Measurements from ENCODE around the gene PHLPP1.

The PHLPP1 gene

DNA sequence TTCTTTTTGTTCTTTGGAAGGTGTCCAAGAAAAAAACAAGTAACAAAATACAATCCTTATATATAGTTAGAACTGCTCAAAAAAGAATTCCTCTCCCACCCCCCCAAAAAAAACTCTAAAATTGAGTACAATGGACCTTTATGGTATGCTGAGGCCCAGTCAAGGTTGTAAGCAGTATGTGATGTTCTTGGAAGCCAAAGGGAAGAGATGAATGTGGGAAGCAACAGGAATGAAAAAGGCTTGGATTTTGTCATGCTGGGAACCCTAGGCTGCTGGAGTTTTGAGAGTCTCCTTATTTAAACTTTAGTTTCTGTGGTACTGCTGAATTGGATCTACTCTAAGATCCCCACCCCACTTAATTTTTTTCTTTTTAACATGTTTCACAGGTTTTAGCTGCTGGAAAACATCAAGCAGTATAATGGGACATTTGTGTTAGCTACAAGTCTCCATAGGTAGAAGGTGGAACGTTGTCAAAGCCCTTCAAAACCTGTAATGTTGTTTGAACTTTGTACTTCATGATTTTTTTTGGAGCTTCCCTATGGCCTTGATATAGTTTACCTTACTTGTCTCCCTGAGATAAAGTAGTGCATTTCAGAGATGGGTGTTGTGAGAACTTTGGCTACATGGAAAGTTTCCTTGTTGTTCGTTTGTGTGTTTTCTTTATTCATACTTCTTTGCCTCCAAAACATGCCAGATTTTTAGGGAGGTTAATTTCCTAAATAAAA is 57.7 kb downstream of the PHLPP1 start:
- DNase-seq (ENCODE audit: low read depth in 2 of 2), result no peak

DNA sequence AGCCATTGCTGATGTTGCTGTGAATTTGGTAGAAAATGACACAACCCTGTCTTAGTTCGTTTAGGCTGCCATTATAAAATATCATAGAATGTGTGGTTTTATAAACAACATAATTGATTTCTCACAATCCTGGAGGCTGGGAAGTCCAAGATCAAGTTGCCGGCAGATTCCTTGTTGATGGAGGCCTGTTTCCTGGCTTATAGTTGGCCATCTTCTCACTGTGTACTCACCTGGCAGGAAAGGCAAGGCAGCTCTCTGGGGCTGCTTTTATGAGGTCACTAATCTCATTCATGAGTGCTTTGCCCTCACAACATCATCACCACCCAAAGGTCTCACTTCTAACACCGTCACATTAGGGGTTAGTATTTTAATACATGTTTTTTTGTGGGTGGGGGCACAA is 58.4 kb downstream of the PHLPP1 start:
- DNase-seq (ENCODE audit: low read depth in 2 of 2), result no peak

DNA sequence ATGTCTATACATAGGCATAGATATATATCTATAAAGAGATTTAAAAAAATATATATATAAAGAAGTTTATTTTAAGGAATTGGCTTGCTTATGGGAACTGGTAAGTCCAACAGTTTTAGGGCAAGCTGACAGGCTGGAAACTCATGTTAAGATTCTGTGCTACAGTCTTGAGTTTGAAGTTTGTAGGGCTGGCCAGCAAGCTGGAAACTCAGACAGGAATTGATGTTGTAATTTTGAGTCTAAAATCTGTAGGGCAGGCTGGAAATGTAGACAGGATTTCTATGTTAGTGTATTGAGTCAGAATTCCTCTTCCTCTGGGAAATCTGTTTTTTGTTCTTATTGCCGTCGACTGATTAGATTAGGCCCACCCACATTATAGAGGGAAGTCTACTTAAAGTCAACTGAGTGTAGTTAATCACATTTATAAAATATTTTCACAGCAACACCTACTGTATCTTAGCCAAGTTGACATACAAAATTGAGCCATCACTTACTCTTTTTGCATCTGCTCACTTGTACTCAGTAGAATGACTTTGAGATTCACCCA is 60.8 kb downstream of the PHLPP1 start:
- DNase-seq (ENCODE audit: low read depth in 2 of 2), result no peak

DNA sequence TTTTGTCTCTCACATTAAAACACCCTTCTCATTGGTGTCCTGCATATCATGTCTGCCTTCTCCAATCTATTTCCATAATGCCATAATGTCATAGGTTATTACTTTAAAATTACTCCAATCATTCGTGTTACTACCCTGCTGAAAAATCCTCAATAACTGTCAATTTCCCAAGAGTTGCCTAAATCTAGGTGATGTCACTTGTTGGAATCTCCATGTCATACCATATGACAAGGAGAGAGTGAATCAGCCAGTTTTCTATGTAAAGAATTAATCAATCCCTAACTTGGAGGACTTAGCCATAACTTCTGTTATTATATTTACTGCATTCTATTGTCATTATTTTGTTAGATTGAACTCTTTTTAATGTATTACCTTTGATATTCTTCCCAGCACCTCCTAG is 62.5 kb downstream of the PHLPP1 start:
- DNase-seq (ENCODE audit: low read depth in 2 of 2), result no peak

DNA sequence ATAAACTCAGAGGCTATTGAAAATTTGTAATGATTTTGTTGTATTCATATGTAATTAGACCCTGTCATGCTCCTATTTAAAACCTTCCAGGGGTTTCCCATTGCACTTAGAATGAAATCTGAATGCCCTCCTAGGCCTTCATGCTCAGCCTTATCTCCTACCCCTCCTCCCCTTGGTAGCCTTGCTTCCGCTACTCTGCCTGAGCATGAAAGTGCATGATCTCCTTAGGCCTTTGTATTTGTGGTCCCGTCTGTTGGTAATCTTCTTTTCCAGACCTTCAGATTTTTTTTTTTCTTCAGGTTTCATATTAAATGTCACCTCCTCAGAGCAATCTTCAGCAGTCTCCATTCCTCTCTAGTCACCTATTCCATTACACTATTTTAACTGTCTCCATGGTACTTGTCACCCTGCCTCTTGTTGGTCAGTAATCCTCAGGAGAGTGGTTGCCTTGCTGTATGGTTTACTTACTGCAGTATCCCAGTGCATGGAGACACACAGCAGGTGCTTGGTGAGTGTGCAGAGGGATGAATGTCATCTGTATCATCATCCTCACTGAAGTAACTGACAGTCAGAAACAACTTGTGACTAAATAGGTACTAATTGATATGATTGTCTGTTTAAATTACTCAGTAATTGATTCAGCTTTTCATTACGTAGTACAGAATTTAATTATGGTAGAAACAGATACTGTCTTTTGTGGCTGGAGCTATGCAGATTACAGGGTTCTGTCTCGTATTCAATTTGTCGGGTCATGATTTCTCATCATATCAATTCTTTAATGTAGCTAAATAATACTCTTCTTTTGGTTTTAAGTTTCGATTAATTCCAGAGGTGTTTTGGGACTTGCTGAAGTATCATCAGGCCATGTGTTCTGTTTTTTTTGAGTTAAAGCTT is 63.9 kb downstream of the PHLPP1 start:
- DNase-seq (ENCODE audit: low read depth in 2 of 2), result no peak

DNA sequence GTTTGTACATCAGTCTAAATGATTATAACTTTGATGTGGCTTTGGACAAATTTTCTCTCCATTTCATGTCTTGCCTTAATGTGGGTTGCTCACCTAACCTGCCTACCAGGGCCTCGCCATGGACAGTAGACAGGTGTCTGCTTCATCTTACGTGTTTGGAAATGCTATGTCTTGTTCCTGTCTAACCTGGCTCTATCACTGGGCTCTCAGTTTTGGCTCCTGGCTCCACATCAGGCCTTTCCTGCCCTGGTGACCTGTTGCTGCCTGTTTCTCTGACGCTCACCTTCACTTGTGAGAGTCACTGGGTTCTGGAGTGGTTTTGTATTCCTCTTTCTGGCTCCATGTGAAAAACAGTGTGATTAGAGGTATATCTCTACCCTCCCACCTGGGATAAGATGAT is 65.9 kb downstream of the PHLPP1 start:
- no peak for DNase-seq (ENCODE audit: low read depth in 2 of 2)

DNA sequence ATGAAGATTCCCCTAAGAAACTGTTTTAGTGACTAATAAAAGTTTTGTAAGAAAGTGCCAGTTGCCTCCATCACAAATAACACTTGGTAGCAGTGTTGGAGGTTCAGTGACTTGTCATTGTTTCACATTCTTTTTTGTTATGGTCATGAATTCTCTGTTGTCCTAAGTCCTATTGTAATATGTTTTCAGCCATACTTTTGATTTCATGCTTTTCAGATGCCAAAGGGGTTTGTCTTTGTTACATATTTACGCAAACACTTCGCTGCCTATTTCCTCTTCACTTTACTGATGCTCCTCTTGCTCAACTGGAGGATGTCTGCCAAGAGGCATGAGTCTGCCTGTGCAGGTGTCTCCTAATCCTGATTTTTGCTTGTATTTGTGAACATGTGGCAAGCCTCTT is 66.6 kb downstream of the PHLPP1 start:
- no peak for DNase-seq (ENCODE audit: low read depth in 2 of 2)

DNA sequence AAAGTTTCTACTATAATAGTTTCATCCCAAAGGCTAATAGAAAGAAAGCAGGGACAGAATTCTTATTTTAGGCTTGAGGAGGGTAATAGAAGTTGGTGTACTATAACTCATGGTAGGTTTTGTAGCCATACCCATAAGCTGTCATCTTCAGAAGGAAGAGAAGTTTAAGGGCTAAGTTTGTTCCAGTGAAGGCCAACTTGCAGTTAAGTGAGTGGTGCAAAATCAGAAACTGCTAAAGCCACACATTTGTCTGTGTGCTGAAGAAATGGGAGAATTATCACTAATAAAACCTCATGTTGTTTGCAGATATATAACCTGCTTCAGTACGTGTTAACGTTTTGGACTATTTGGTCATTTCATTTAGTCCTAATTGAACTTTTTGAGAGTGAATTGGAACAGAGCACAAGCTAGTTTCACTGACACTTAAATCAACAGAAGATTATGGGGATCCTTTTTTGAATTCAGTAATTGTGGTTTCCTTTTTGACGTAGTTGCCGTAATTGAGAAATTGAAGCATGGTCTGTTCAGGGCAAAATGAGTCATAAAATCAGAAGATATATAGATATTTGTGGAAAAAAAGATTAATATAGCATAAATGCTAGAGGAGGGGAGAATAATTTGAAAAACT is 69.1 kb downstream of the PHLPP1 start:
- DNase-seq (ENCODE audit: low read depth in 2 of 2), result no peak

DNA sequence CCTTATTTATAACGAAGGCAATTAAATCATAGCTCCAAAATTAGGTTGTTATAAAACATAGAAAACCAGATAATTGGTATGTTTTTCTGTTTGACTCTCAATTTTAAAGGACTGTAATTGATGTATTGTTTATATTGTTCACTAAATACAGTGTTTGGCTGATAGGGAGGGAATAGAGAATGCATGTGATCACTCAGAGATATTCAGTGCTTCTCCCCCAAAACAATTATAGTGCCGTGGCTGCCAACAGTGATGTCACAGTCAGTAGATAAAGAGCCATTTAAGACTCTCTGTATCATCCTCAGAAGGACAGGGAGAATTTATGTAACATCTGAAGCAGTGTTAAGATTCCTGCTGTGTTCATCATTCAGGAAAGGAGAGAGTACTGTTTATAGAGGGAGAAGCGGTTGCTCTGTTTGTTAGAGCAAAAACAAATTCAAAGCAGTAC is 69.6 kb downstream of the PHLPP1 start:
- DNase-seq (ENCODE audit: low read depth in 2 of 2), result no peak

DNA sequence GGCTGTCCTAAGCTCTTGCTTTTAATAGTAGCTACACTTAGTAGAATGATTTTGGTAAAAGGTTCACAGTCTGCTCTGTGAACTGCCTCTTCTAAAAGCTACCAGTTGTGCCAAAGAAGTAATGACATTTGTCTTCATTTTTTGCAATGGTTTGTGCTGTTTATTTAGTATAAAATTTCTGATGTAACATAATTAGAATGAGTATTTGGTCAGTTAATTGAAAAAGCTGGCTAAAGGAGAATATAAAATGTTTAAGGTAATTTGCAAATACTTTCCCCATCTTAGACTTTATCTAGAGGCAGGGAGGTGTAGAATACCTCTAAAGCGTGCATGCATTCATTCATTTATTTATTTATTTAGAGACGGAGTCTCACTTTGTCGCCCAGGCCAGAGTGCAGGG is 71.3 kb downstream of the PHLPP1 start:
- no peak for DNase-seq (ENCODE audit: low read depth in 2 of 2)

DNA sequence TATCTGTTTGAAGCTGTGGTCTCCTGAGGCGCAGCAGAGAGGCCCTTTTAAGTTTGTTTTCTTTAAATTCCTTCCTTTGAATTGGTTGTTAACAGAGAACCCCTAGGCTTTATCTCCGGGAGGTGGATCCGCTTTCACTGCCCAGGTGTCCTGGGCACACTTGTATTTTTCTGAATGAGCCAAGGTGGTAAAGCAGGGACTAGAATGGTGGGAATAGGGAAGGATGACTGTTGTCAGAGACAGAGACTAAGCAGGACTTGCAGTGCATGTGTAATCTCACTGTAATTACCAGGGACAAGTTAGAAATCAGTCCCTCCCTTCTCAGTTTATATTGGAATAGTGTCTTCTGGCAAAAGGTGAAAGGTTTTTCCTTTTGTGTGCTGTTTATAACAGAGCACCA is 72.8 kb downstream of the PHLPP1 start:
- no peak for DNase-seq (ENCODE audit: low read depth in 2 of 2)

DNA sequence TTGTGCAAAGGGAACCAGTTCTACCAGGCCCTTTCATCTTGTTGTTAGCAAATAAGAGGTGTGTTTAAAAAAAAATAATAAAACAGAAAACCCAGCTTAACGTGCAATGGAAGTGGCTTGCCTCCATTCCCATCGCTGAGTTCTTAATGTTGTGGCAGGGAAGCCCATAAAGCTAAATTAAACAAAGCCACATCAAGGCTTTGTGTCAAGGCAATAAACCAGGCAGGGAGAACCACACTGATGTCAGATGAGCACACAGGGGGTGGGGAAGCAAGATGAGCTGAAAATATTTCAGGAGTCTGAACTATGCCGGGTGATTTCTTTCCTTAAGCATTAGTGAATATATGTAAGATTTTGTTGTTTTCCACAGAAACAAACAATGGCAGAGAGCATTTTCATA is 73.5 kb downstream of the PHLPP1 start:
- no peak for DNase-seq (ENCODE audit: low read depth in 2 of 2)

DNA sequence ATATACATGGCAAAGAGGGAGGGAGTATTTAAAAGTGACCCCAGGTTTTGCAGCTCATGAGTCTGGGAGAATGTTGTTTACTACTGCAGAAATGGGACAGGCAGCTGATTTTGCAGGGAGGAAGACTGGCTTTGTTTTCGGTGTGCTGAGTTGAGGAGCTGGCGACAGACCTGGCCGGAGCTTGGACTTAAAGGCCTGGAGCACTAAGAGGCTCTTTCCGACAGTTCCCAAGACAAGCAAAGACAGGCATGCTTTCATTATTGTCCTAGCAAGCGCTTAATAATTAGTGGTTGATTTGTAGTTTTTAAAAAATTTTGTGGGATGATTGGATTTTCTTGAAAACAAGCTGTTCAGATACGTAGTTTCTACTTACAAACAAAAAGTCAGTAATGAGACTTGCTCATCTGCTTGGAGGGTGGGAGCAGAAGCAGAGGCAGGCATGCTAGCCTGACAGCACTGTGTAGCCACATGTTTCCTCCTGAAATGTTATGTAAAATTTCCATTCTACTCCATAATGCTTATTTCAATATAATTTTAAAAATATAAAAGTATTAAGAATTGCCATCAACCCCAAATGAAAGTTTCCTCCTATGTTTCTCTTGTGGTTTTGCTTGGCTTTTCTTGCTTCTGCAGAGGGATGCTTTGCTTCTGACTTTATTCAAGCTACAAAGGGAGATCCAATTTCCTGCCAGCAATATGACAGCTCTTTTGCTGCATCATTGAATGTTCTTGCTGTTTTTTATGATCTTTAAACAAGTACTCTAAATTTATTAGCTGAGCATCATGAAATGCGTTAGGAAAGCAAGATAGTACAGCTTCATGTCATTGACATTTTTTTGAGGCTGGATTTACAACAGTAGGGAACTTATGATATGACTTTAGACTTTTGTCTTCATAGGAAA is 75.8 kb downstream of the PHLPP1 start:
- no peak for DNase-seq (ENCODE audit: low read depth in 2 of 2)

DNA sequence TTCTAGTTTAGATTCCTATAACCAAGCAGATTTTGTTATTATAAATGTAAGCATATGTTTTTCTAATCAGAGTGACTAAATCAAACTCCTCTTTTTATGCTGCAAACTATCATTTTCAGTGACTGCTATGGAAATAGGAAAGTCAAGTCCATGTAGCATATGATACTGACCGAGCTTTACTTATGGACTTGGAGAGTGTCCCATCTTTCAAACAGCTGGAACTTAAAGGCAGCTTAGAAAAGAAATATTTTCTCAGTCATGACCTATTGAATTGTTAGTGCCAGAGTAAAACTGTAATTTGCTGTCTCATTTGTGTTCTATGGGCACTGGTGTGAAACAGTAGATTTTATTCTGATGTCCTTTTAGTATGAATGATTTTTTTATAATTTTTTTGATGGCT is 76.7 kb downstream of the PHLPP1 start:
- no peak for DNase-seq (ENCODE audit: low read depth in 2 of 2)

DNA sequence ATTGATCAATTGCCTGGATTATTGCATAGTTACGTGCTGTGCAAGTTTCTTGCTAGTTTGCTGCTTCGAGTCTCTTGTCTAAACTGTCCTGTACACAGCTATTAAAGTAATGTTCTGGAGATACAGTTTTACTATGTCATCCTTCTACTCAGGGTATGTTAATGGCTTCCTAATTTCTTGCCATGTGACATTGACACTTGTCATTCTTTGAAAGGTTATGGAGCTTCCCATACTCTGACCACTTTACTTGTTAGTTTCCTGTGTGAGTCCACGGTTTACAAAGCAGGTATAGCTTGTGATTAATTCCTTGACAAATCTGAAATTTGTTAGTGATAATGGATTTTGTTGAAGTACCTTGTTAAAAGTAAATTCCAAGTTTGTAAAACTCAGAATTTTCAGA is 80.5 kb downstream of the PHLPP1 start:
- DNase-seq (ENCODE audit: low read depth in 2 of 2), result no peak

DNA sequence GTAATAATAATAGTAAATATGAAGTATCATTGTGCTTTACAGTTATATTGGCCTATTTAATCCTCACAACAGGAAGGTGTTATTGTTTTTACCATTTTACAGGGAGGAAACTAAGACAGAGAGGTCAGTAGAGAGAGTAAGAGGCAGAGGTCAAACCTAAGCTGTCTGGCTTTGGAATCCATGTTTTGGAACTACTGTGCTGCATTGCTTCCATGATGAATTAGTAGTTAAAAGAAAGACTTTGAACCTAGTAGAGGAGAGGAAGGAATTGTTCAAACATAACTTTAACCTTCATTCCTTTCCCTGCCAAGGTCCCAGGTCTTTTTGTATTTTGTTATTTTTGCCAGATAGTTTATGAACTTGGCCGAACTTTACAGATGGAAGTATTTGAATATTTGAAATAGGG is 80.9 kb downstream of the PHLPP1 start:
- no peak for DNase-seq (ENCODE audit: low read depth in 2 of 2)

DNA sequence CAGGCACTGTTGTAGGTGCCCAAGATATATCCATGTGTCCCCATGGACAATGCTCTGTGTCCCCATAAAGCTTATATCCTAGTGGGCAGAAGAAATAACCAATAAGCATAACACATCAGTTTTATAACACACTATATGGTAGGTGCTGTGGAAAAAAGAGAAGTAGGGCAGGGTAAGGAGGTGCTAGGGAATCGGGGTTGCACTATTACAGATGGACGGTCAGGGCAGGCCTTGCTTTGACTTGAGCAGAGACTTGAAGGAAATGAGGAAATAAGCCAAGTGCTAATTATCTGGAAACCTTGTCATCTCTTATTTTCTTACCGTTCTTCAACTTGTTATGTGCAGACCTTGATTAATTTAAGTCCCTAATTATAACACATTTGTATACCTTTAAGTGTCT is 82.0 kb downstream of the PHLPP1 start:
- DNase-seq (ENCODE audit: low read depth in 2 of 2), result no peak

DNA sequence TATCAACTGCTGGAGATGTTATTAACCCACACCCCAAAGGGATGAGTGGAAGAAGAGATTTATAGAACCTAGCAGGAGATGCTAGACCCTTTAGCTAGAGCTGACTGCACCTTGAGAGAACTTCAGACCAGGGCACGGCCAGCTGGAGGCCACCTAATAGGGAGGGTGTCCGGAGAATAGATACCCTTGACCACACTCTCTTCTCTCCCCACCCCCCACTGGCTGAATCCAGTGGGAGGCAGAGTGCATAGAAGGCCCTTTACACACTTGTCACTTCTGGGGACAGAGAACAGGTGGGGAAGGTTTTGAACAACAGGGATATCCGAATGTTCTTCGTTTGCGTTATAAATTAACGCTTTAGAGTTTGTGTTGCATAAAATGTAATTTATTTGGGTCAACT is 84.6 kb downstream of the PHLPP1 start:
- DNase-seq (ENCODE audit: low read depth in 2 of 2), result no peak

DNA sequence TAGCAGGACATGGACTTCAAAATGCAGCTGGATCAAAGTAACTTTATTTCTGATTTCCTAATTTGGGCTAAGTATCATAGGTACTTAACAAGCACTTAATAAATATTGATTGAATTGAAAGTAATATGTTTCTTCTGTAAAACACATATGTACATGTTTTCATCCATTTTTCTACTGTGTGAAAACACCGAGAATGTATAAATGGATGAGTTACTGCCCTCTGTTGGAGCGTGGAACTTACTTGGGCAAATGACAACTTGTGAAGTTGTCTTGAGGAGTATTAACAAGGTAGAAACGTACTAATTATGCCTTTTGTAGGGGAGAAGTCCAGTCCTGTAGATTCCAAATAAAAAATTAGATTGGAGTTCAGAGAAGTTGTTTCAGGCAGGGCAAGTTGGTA is 87.2 kb downstream of the PHLPP1 start:
- DNase-seq (ENCODE audit: low read depth in 2 of 2), result no peak

DNA sequence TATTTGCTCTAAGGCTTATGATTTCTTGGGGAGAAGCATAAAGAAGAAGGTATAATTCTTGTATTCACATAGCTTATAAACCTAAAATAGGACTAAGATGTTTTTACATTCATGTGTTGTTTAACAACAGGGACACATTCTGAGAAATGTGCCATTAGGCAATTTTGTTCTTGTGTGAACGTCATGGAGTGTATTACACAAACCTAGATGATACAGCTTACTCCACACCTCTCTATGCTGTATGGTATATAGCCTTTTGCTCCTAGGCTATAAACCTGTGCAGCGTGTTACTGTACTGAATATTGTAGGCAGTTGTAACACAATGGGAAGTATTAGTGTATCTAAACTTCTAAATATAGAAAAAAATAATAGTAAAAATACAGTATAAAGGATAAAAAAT is 92.1 kb downstream of the PHLPP1 start:
- no peak for DNase-seq (ENCODE audit: low read depth in 2 of 2)

DNA sequence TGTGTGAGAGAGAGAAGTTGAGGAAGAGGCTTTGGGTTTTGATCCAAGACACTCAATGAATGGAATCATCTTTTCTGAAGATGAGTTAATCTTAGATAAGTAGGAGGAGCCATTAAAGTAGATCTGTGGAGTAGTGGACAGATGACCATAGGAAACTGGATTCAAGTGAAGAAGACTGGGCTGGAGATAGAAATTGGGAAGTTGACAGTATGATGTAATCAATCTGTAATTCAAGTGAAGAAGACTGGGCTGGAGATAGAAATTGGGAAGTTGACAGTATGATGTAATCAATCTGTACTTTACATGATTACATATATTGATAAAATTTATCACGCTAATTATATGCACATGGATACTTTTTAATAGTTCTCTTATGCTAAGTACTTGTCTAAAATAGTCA is 92.8 kb downstream of the PHLPP1 start:
- no peak for DNase-seq (ENCODE audit: low read depth in 2 of 2)
